Measurements from ENCODE around the gene NR3C2.

NR3C2 gene

GRCh38 chr4:148312956-148313490 is 129.2 kb downstream of the NR3C2 start:
- DNase-seq (ENCODE audit: low read depth) = no peak

GRCh38 chr4:148311526-148311925 is 130.7 kb downstream of the NR3C2 start:
- no peak for DNase-seq (ENCODE audit: low read depth)

- DNase-seq (ENCODE audit: low read depth) = no peak
Measured at GRCh38 chr4:148310756-148311155, 131.5 kb downstream of the NR3C2 start.

GRCh38 chr4:148305751-148306150 is 136.5 kb downstream of the NR3C2 start:
- DNase-seq (ENCODE audit: low read depth) = no peak

GRCh38 chr4:148302416-148302815 is 139.8 kb downstream of the NR3C2 start:
- no peak for DNase-seq (ENCODE audit: low read depth)

- no peak for DNase-seq (ENCODE audit: low read depth)
Measured at GRCh38 chr4:148300877-148301276, 141.3 kb downstream of the NR3C2 start.

- no peak for DNase-seq (ENCODE audit: low read depth)
Measured at GRCh38 chr4:148299337-148299736, 142.9 kb downstream of the NR3C2 start.

GRCh38 chr4:148296498-148296897 is 145.7 kb downstream of the NR3C2 start:
- no peak for DNase-seq (ENCODE audit: low read depth)

GRCh38 chr4:148295642-148296041 is 146.6 kb downstream of the NR3C2 start:
- no peak for DNase-seq (ENCODE audit: low read depth)

- no peak for DNase-seq (ENCODE audit: low read depth)
Measured at GRCh38 chr4:148293571-148293970, 148.6 kb downstream of the NR3C2 start.

- no peak for DNase-seq (ENCODE audit: low read depth)
Measured at GRCh38 chr4:148292686-148293085, 149.5 kb downstream of the NR3C2 start.

GRCh38 chr4:148289740-148290139 is 152.5 kb downstream of the NR3C2 start:
- no peak for DNase-seq (ENCODE audit: low read depth)

- DNase-seq (ENCODE audit: low read depth) = no peak
Measured at GRCh38 chr4:148288448-148288847, 153.8 kb downstream of the NR3C2 start.

GRCh38 chr4:148287111-148287510 is 155.1 kb downstream of the NR3C2 start:
- no peak for DNase-seq (ENCODE audit: low read depth)

GRCh38 chr4:148286012-148286411 is 156.2 kb downstream of the NR3C2 start:
- DNase-seq (ENCODE audit: low read depth) = no peak

GRCh38 chr4:148283665-148284064 is 158.5 kb downstream of the NR3C2 start:
- DNase-seq (ENCODE audit: low read depth) = no peak

GRCh38 chr4:148278310-148278709 is 163.9 kb downstream of the NR3C2 start:
- no peak for DNase-seq (ENCODE audit: low read depth)

- no peak for DNase-seq (ENCODE audit: low read depth)
Measured at GRCh38 chr4:148275266-148275665, 166.9 kb downstream of the NR3C2 start.

- no peak for DNase-seq (ENCODE audit: low read depth)
Measured at GRCh38 chr4:148273501-148273986, 168.7 kb downstream of the NR3C2 start.

- no peak for DNase-seq (ENCODE audit: low read depth)
Measured at GRCh38 chr4:148271166-148271565, 171.0 kb downstream of the NR3C2 start.

GRCh38 chr4:148270630-148271029 is 171.6 kb downstream of the NR3C2 start:
- DNase-seq (ENCODE audit: low read depth) = no peak

GRCh38 chr4:148268835-148269234 is 173.4 kb downstream of the NR3C2 start:
- DNase-seq (ENCODE audit: low read depth) = no peak

GRCh38 chr4:148266921-148267320 is 175.3 kb downstream of the NR3C2 start:
- DNase-seq (ENCODE audit: low read depth) = no peak

GRCh38 chr4:148266240-148266639 is 176.0 kb downstream of the NR3C2 start:
- no peak for DNase-seq (ENCODE audit: low read depth)

- no peak for DNase-seq (ENCODE audit: low read depth)
Measured at GRCh38 chr4:148265627-148266026, 176.6 kb downstream of the NR3C2 start.
